HEK293 (cell line): ENCODE data around the gene SKAP1.
"Not testable (repeated sequence)": the region's sequence is repeated elsewhere in the genome, so short reads cannot be mapped to it uniquely, and the experiment has no call there.

Source experiments
- CTCF ChIP-seq: fragments of 450-650 bp; formaldehyde crosslinking; IDR thresholded peaks from 2 replicates; pipeline ENCODE4 v1.5.1; 2016; ENCODE audit warnings: missing biosample characterization, missing genetic modification characterization
- KLF16 ChIP-seq: fragments of 450-650 bp; formaldehyde crosslinking; IDR thresholded peaks from 2 replicates; pipeline ENCODE4 v1.5.1; 2017; ENCODE audit warnings: missing biosample characterization, missing genetic modification characterization
- ZFHX2 ChIP-seq: fragments of 450-650 bp; formaldehyde crosslinking; conservative IDR thresholded peaks from 2 replicates; pipeline ENCODE4 v1.5.1; 2016; ENCODE audit warnings: missing biosample characterization, missing genetic modification characterization
- ZFP37 ChIP-seq: fragments of 450-650 bp; formaldehyde crosslinking; IDR thresholded peaks from 2 replicates; pipeline ENCODE4 v1.5.1; 2016; ENCODE audit warnings: missing biosample characterization, missing genetic modification characterization
- ZFP41 ChIP-seq: fragments of 450-650 bp; formaldehyde crosslinking; IDR thresholded peaks from 2 replicates; pipeline ENCODE4 v1.5.1; 2016; ENCODE audit warnings: missing biosample characterization, missing genetic modification characterization, borderline replicate concordance
- ZNF10 ChIP-seq: fragments of 450-650 bp; formaldehyde crosslinking; IDR thresholded peaks from 2 replicates; pipeline ENCODE4 v1.5.1; 2017; ENCODE audit warnings: missing biosample characterization, missing genetic modification characterization
- ZNF311 ChIP-seq: fragments of 450-650 bp; formaldehyde crosslinking; IDR thresholded peaks from 2 replicates; pipeline ENCODE4 v1.5.1; 2017; ENCODE audit warnings: missing biosample characterization, missing genetic modification characterization, borderline replicate concordance
- ZNF658 ChIP-seq: fragments of 450-650 bp; formaldehyde crosslinking; IDR thresholded peaks from 2 replicates; pipeline ENCODE4; 2016; ENCODE audit warnings: missing biosample characterization, missing genetic modification characterization
- ZNF76 ChIP-seq: fragments of 450-650 bp; formaldehyde crosslinking; IDR thresholded peaks from 2 replicates; pipeline ENCODE4; 2016; ENCODE audit warnings: low read depth, missing biosample characterization, missing genetic modification characterization, borderline replicate concordance
- ZNF777 ChIP-seq: fragments of 450-650 bp; formaldehyde crosslinking; IDR thresholded peaks from 2 replicates; pipeline ENCODE4 v1.5.1; 2017; ENCODE audit warnings: missing biosample characterization, missing genetic modification characterization, borderline replicate concordance

GRCh38 chr17:48337903-48338302, 92.1 kb downstream of the SKAP1 start:
- TF ChIP-seq ZNF10 (tag by site-specific recombination); KLF16 (tag by site-specific recombination); ZNF658 (tag by site-specific recombination); ZNF311; ZFHX2 (tag by site-specific recombination); ZFP41 (tag by site-specific recombination); CTCF (tag by site-specific recombination); ZNF76 (tag by site-specific recombination); ZNF777 (tag by site-specific recombination); ZFP37 (tag by site-specific recombination): not testable (repeated sequence)
